HG03342 (cell line): ENCODE results near the gene PTPRCAP.
"Not testable (repeated sequence)": the region's sequence is repeated elsewhere in the genome, so short reads cannot be mapped to it uniquely, and the experiment has no call there.

Source experiments
- ATAC-seq: cut with Tn5 transposase; IDR thresholded peaks from one replicate; pipeline ENCODE4 v1.9.1; 2021; ENCODE audit warnings: mild to moderate bottlenecking, moderate library complexity; ENCODE audit not compliant: unreplicated experiment

PTPRCAP gene

GRCh38 chr11:67410984-67411784, 26.3 kb downstream of the PTPRCAP start:
- ATAC-seq, result no peak

- ATAC-seq, result no peak
Observed at GRCh38 chr11:67410369-67410831, 27.1 kb downstream of the PTPRCAP start.

- ATAC-seq, result no peak
Observed at GRCh38 chr11:67409781-67410368, 27.6 kb downstream of the PTPRCAP start.

- ATAC-seq, result no peak
Observed at GRCh38 chr11:67409261-67409666, 28.2 kb downstream of the PTPRCAP start.

- no peak for ATAC-seq
Observed at GRCh38 chr11:67408437-67409200, 28.9 kb downstream of the PTPRCAP start.

GRCh38 chr11:67407688-67408163, 29.8 kb downstream of the PTPRCAP start:
- no peak for ATAC-seq

- ATAC-seq, result no peak
Observed at GRCh38 chr11:67406969-67407687, 30.4 kb downstream of the PTPRCAP start.

GRCh38 chr11:67406420-67406968, 31.0 kb downstream of the PTPRCAP start:
- no peak for ATAC-seq

GRCh38 chr11:67405688-67406339, 31.7 kb downstream of the PTPRCAP start:
- ATAC-seq, result no peak

GRCh38 chr11:67405196-67405567, 32.3 kb downstream of the PTPRCAP start:
- ATAC-seq, result no peak

- ATAC-seq, result no peak
Observed at GRCh38 chr11:67404515-67405195, 32.8 kb downstream of the PTPRCAP start.

- not testable (repeated sequence) for ATAC-seq
Observed at GRCh38 chr11:67403085-67403484, 34.4 kb downstream of the PTPRCAP start.

GRCh38 chr11:67402192-67402839, 35.2 kb downstream of the PTPRCAP start:
- ATAC-seq, result not testable (repeated sequence)

GRCh38 chr11:67401495-67402191, 35.8 kb downstream of the PTPRCAP start, which contains the start of gene PPP1CA:
PPP1CA (minus strand) TSS chr11:67401858; CDS start chr11:67401782, 76 bp downstream.
- peak; percentile 57 for ATAC-seq

GRCh38 chr11:67400942-67401494, 36.5 kb downstream of the PTPRCAP start:
- peak; percentile 19 for ATAC-seq

- no peak for ATAC-seq
Observed at GRCh38 chr11:67400251-67400941, 37.1 kb downstream of the PTPRCAP start.
